HG03025 (cell line): ENCODE measurements around the gene SETD9.

Experiments
- ATAC-seq: cut with Tn5 transposase; IDR thresholded peaks from one replicate; pipeline ENCODE4 v1.9.1; 2021; ENCODE audit warnings: mild to moderate bottlenecking, moderate library complexity; ENCODE audit not compliant: unreplicated experiment, low FRiP score

The SETD9 gene

GRCh38 chr5:56909294-56910209 lies at the start of gene SETD9:
SETD9 (plus strand) TSS chr5:56909596; CDS start chr5:56909646, 50 bp downstream.
- ATAC-seq: peak; percentile 80

GRCh38 chr5:56861893-56862485 lies 47.4 kb upstream of the SETD9 start:
- ATAC-seq: no peak

GRCh38 chr5:56862909-56863308 lies 46.5 kb upstream of the SETD9 start:
- no peak for ATAC-seq

GRCh38 chr5:56871777-56872176 lies 37.6 kb upstream of the SETD9 start:
- no peak for ATAC-seq

GRCh38 chr5:56873056-56873455 lies 36.3 kb upstream of the SETD9 start:
- no peak for ATAC-seq

GRCh38 chr5:56876327-56876726 lies 33.1 kb upstream of the SETD9 start:
- ATAC-seq: no peak

GRCh38 chr5:56881571-56881970 lies 27.8 kb upstream of the SETD9 start:
- ATAC-seq: no peak

- no peak for ATAC-seq
Measured at GRCh38 chr5:56893251-56893951, 16.0 kb upstream of the SETD9 start.

GRCh38 chr5:56896763-56897162 lies 12.6 kb upstream of the SETD9 start:
- ATAC-seq: no peak

- ATAC-seq: no peak
Measured at GRCh38 chr5:56898213-56898612, 11.2 kb upstream of the SETD9 start.

- no peak for ATAC-seq
Measured at GRCh38 chr5:56900395-56900794, 9.0 kb upstream of the SETD9 start.

- ATAC-seq: no peak
Measured at GRCh38 chr5:56900858-56901578, 8.4 kb upstream of the SETD9 start.

GRCh38 chr5:56908942-56909293 lies 478 bp upstream of the SETD9 start:
- ATAC-seq: peak; percentile 39

GRCh38 chr5:56910210-56910965 lies 992 bp downstream of the SETD9 start:
- ATAC-seq: peak; percentile 19

GRCh38 chr5:56913766-56914165 lies 4.4 kb downstream of the SETD9 start:
- ATAC-seq: no peak

GRCh38 chr5:56914678-56915077 lies 5.3 kb downstream of the SETD9 start:
- ATAC-seq: no peak

GRCh38 chr5:56917534-56917933 lies 8.1 kb downstream of the SETD9 start:
- no peak for ATAC-seq

- ATAC-seq: no peak
Measured at GRCh38 chr5:56918054-56918453, 8.7 kb downstream of the SETD9 start.

- no peak for ATAC-seq
Measured at GRCh38 chr5:56919942-56920662, 10.7 kb downstream of the SETD9 start.
